H1 (cell line): Measurements from ENCODE around the gene ARMC10. TPM values are rescaled to one million over a fixed set of nuclear protein-coding genes. Genes with fewer than 3 reads are reported as not detected.

Source experiments
- CTCF ChIA-PET: fragments of 300-600 bp; sonication (Branson Sonifier 250); formaldehyde crosslinking; loops from one replicate; lab custom pipeline; 2021; ENCODE audit not compliant: partially characterized antibody; lab: Charles Lee
- POLR2A ChIA-PET: fragments of 300-600 bp; sonication (Branson Sonifier 250); formaldehyde crosslinking; loops from one replicate; lab custom pipeline; 2021; ENCODE audit warnings: inconsistent platforms; ENCODE audit not compliant: partially characterized antibody; lab: Charles Lee
- DNase-seq, 2 experiments: peaks; one replicate each; pipeline versions ENCODE4 v3.0.0 to v3.0.0-alpha.2; 2010 to 2022; ENCODE audit warnings: low spot score in 2 of 2, low read depth in 1 of 2, mixed read lengths in 1 of 2
- FAIRE-seq: peaks from 2 replicates; lab custom pipeline; 2011; peaks lifted over from hg19 to GRCh38; lab: Jason Lieb, UNC
- H2AFZ ChIP-seq: 2 replicates; pipeline ENCODE4 v1.8.1; 2012; ENCODE audit warnings: low read length, inconsistent platforms
- H2AK5ac ChIP-seq: 2 replicates; pipeline ENCODE4 v1.6.1; 2013; ENCODE audit warnings: low read depth, low read length
- H2BK120ac ChIP-seq: replicated peaks from 2 replicates; pipeline ENCODE3; 2013; ENCODE audit warnings: low read depth, low read length, inconsistent platforms
- H2BK12ac ChIP-seq: 2 replicates; pipeline ENCODE4 v1.6.1; 2013; ENCODE audit warnings: low read depth, low read length
- H2BK15ac ChIP-seq: 2 replicates; pipeline ENCODE4 v1.6.1; 2013; ENCODE audit warnings: low read length
- H2BK20ac ChIP-seq: 2 replicates; pipeline ENCODE4 v1.6.1; 2013; ENCODE audit warnings: low read length
- H2BK5ac ChIP-seq: 2 replicates; pipeline ENCODE4 v1.6.1; 2013; ENCODE audit warnings: low read depth, low read length
- H3K14ac ChIP-seq: 2 replicates; pipeline ENCODE4 v1.6.1; 2013; ENCODE audit warnings: inconsistent platforms; ENCODE audit not compliant: insufficient read length
- H3K18ac ChIP-seq: 2 replicates; pipeline ENCODE4 v1.6.1; 2013; ENCODE audit warnings: low read length; ENCODE audit errors: extremely low read depth
- H3K23ac ChIP-seq: 2 replicates; pipeline ENCODE4 v1.6.1; 2013; ENCODE audit warnings: inconsistent platforms; ENCODE audit not compliant: insufficient read length
- H3K23me2 ChIP-seq: 2 replicates; pipeline ENCODE4 v1.6.1; 2013; ENCODE audit warnings: low read depth, low read length
- H3K27ac ChIP-seq: 2 replicates; pipeline ENCODE4 v1.6.1; 2011; ENCODE audit warnings: low read depth, low read length, inconsistent platforms
- H3K27me3 ChIP-seq, 4 experiments: replicated peaks in 1 of 4; 1 replicate in 1 of 4; 2 replicates in 3 of 4; pipeline versions ENCODE4 v1.6.1 to v1.8.1; 2011 to 2013; ENCODE audit warnings: low read length in 3 of 4, mild to moderate bottlenecking in 3 of 4, inconsistent platforms in 2 of 4, mixed read lengths in 2 of 4, moderate library complexity in 1 of 4; ENCODE audit not compliant: control insufficient read depth in 3 of 4, insufficient read depth in 3 of 4; ENCODE audit errors: extremely low read depth in 1 of 4
- H3K36me3 ChIP-seq, 4 experiments: 2 replicates each; pipeline versions ENCODE4 v1.6.1 to v1.8.1; 2011 to 2013; ENCODE audit warnings: mild to moderate bottlenecking in 4 of 4, low read length in 3 of 4, moderate library complexity in 2 of 4, control low read depth in 1 of 4, inconsistent platforms in 1 of 4; ENCODE audit not compliant: insufficient read depth in 4 of 4, control insufficient read depth in 2 of 4
- H3K4ac ChIP-seq: replicated peaks from 2 replicates; pipeline ENCODE3; 2013; ENCODE audit warnings: low read length, low read depth, mixed read lengths, inconsistent platforms; ENCODE audit not compliant: insufficient read length
- H3K4me1 ChIP-seq, 4 experiments: replicated peaks in 1 of 4; 1 replicate in 1 of 4; 2 replicates in 3 of 4; pipeline versions ENCODE4 v1.6.1 to v1.8.1; 2011 to 2013; ENCODE audit warnings: low read length in 3 of 4, inconsistent platforms in 2 of 4, mixed read lengths in 1 of 4; ENCODE audit not compliant: insufficient read depth in 4 of 4, control insufficient read depth in 3 of 4
- H3K4me2 ChIP-seq, 2 experiments: 2 replicates each; pipeline versions ENCODE4 v1.6.1 to v1.8.1; 2011 to 2013; ENCODE audit warnings: low read depth in 2 of 2, low read length in 2 of 2, control low read depth in 1 of 2, inconsistent platforms in 1 of 2, mild to moderate bottlenecking in 1 of 2; ENCODE audit not compliant: insufficient read depth in 1 of 2
- H3K4me3 ChIP-seq, 4 experiments: fragments of 200-600, 300-600 bp in 1 of 4; sonication (generic), shearing (Covaris generic), sonication (Bioruptor Twin) in 1 of 4; 2 replicates each; pipeline versions ENCODE4 v1.5.1 to v1.8.1; 2011 to 2016; ENCODE audit warnings: low read length in 4 of 4, low read depth in 3 of 4, control low read depth in 2 of 4, inconsistent platforms in 2 of 4, mild to moderate bottlenecking in 2 of 4, mixed read lengths in 1 of 4, moderate library complexity in 1 of 4; ENCODE audit not compliant: insufficient read depth in 2 of 4; ENCODE audit errors: extremely low read depth in 1 of 4
- H3K56ac ChIP-seq: replicated peaks from 2 replicates; pipeline ENCODE3; 2013; ENCODE audit warnings: low read depth, mild to moderate bottlenecking, mixed read lengths, low read length, inconsistent platforms; ENCODE audit not compliant: insufficient read length
- H3K79me1 ChIP-seq: 2 replicates; pipeline ENCODE4 v1.6.1; 2013; ENCODE audit warnings: low read depth, low read length, control low read depth
- H3K79me2 ChIP-seq, 2 experiments: 2 replicates each; pipeline versions ENCODE4 v1.6.1 to v1.8.1; 2012 to 2013; ENCODE audit warnings: low read length in 2 of 2, mild to moderate bottlenecking in 2 of 2, inconsistent platforms in 1 of 2; ENCODE audit not compliant: insufficient read depth in 2 of 2, control insufficient read depth in 1 of 2
- H3K9ac ChIP-seq, 4 experiments: replicated peaks in 1 of 4; 1 replicate in 1 of 4; 2 replicates in 3 of 4; pipeline versions ENCODE4 v1.6.1 to v1.8.1; 2011 to 2013; ENCODE audit warnings: low read depth in 3 of 4, low read length in 3 of 4, control low read depth in 2 of 4, mild to moderate bottlenecking in 2 of 4, moderate library complexity in 2 of 4, inconsistent platforms in 1 of 4; ENCODE audit errors: extremely low read depth in 1 of 4
- H3K9me3 ChIP-seq, 2 experiments: 2 replicates each; pipeline versions ENCODE4 v1.6.1 to v1.8.1; 2012 to 2013; ENCODE audit warnings: mild to moderate bottlenecking in 2 of 2, moderate library complexity in 2 of 2, control low read depth in 1 of 2, inconsistent platforms in 1 of 2, low read depth in 1 of 2, low read length in 1 of 2, mixed read lengths in 1 of 2; ENCODE audit not compliant: insufficient read depth in 2 of 2
- H4K20me1 ChIP-seq, 2 experiments: replicated peaks in 1 of 2; 2 replicates each; pipeline versions ENCODE3 to v1.8.1; 2011 to 2013; ENCODE audit warnings: inconsistent platforms in 2 of 2, low read length in 2 of 2, mild to moderate bottlenecking in 1 of 2; ENCODE audit not compliant: insufficient read depth in 2 of 2, control insufficient read depth in 1 of 2
- H4K5ac ChIP-seq: 2 replicates; pipeline ENCODE4 v1.6.1; 2013; ENCODE audit warnings: low read length, low read depth, mixed read lengths, inconsistent platforms; ENCODE audit not compliant: insufficient read length
- H4K8ac ChIP-seq: 2 replicates; pipeline ENCODE4 v1.8.0; 2013; ENCODE audit warnings: mild to moderate bottlenecking, moderate library complexity, low read length, inconsistent platforms; ENCODE audit not compliant: insufficient read depth; ENCODE audit errors: extremely low read depth
- H4K91ac ChIP-seq: replicated peaks from 2 replicates; pipeline ENCODE3; 2013; ENCODE audit warnings: low read length, mixed read lengths, inconsistent platforms; ENCODE audit not compliant: insufficient read length
- MAFK ChIP-seq: IDR thresholded peaks from 2 replicates; pipeline ENCODE4 v1.6.1; 2012; ENCODE audit warnings: low read depth, mild to moderate bottlenecking, improper control_type of control experiment, low read length
- SUZ12 ChIP-seq: fragments of 200-600 bp; sonication (generic); IDR thresholded peaks from 2 replicates; pipeline ENCODE4 v1.6.1; 2012; ENCODE audit warnings: mild to moderate bottlenecking, inconsistent platforms, low read length, moderate library complexity, mixed read lengths
- WGBS, 2 experiments: shearing (Covaris generic) in 1 of 2; methylation state at CpG; one replicate each; pipeline versions ENCODE4 v1.1.6 to v1.1.7; 2013 to 2015; ENCODE audit warnings: low lambda C conversion rate in 2 of 2, mixed read lengths in 2 of 2, inconsistent platforms in 1 of 2, low coverage in 1 of 2, missing lambda C conversion rate in 1 of 2; ENCODE audit not compliant: insufficient replicate concordance in 2 of 2, insufficient coverage in 1 of 2, insufficient read length in 1 of 2; ENCODE audit errors: extremely low coverage in 1 of 2, missing lambda C conversion rate in 1 of 2; 5-methylcytosine and 5-hydroxymethylcytosine counted together
- polyA plus RNA-seq, 7 experiments: library from polyadenylated mRNA; depleted of rRNA in 3 of 7; stranded (reverse) in 5 of 7; unstranded in 2 of 7; fragments of >200 nt in 5 of 7; fragments of 200-250 nt in 2 of 7; gene quantifications; 1 replicate in 5 of 7; 2 replicates in 1 of 7; 4 replicates in 1 of 7; pipeline versions ENCODE4 v1.2.1 to v1.2.3, GENCODE V29; 2011 to 2013; ENCODE audit warnings: missing spikeins in 2 of 7, mixed read lengths in 2 of 7
- total RNA-seq: library from RNA; stranded (reverse); fragmentation: NEBNext Ultra II Directional; extraction: Animal tissue kit (Norgen Biotek cat#: 25700); gene quantifications from 2 replicates; pipeline ENCODE4 v1.2.1, GENCODE V29; 2021

The ARMC10 gene
- total and polyA plus RNA-seq, 2 of the 8 experiments (the other 6 are each of a cell fraction or from before 2014, with no cell fraction given) = 16.4 to 44.3 TPM

DNA sequence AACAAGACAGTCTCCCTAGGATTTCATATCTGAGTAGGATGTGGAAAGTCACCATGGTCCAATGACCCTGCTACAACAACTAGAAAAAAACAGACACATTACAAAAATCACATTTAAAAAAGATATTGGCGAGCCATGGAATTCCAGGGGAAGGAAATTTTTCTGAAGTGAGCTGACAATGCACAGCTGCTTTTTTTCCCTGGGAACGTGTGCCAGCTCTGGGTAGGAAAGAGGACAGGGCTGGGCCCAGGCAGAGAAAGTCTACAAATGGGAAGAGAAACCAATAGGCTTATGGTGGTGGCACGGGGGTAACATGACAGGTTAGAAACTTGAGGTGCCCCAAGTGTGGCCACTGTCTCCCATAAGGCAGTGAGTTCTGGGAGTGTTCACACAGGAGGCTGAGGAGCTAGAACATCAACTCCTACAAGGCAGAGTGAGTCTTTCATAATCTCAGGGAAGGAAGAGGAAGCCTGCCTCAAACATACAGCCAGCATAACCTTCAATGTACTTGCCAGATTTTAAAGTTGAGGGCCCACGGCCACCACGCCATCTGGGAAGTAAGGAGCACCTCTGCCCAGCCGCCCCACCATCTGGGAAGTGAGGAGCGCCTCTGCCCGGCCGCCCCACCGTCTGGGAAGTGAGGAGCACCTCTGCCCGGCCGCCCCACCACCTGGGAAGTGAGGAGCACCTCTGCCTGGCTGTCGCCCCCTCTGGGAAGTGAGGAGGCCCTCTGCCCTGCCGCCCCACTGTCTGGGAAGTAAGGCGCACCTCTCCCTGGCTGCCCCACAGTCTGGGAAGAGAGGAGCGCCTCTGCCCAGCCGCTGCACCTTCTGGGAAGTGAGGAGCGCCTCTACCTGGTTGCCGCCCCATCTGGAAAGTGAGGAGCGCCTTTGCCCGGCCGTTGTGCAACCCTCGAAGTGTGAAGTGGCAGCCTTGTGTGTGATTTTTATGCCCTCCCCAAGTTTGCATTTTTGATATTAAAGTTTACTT, 6.2 kb upstream of the ARMC10 start:
- no peak overlapping the region for H3K4me2 ChIP-seq
- no peak overlapping the region for H2AFZ ChIP-seq
- no peak for DNase-seq
- H3K23me2 ChIP-seq = peaks cover under 1% of the 10 kb centered on the region
- no peak overlapping the region for H4K8ac ChIP-seq
- H3K79me1 ChIP-seq = no peaks in the 10 kb centered on the region
- no peak overlapping the region for H3K27ac ChIP-seq
- TF ChIP-seq SUZ12 = no peak
- no peak for TF ChIP-seq MAFK
- TF ChIP-seq, all 59 proteins: peak for 0
- no peak overlapping the region for H2BK5ac ChIP-seq
- no peaks in the 10 kb centered on the region for H4K20me1 ChIP-seq
- no peak overlapping the region for H4K91ac ChIP-seq
- no peak overlapping the region for H2BK12ac ChIP-seq
- H2BK120ac ChIP-seq = no peak overlapping the region
- no peak overlapping the region for H3K4ac ChIP-seq
- H3K27me3 ChIP-seq = no peaks in the 10 kb centered on the region
- H3K9me3 ChIP-seq = peaks cover 2 to 14% of the 10 kb centered on the region in 2 experiments; a peak in 3 of 4 replicates
- no peak overlapping the region for H3K56ac ChIP-seq
- no peak for FAIRE-seq
- H3K18ac ChIP-seq = no peak overlapping the region
- H3K36me3 ChIP-seq = no peaks in the 10 kb centered on the region; a peak in 1 of 8 replicates
- no peak overlapping the region for H2BK15ac ChIP-seq
- ChIA-PET POLR2A (no interaction called here), CTCF (interaction anchor here (0.6 kb wide), 1 partner anchor 263 kb away, joined by 3 read pairs; no protein-coding TSS in a partner anchor)
- no peak overlapping the region for H2BK20ac ChIP-seq
- no peak overlapping the region for H3K4me3 ChIP-seq
- no peak overlapping the region for H3K14ac ChIP-seq
- no peaks in the 10 kb centered on the region for H3K79me2 ChIP-seq
- H3K4me1 ChIP-seq = 0 out of 7 replicates have a peak, but pooled peaks cover 0 to 3% (median 0%) of the 10 kb centered on the region in 4 experiments
- H3K23ac ChIP-seq = no peak overlapping the region
- WGBS, 2 experiments = 87% methylated on average over 18 of the region's 23 CpGs; no CpG with 5 or more reads in 1 of the 2 experiments
- H3K9ac ChIP-seq = no peak overlapping the region
- H4K5ac ChIP-seq = no peak overlapping the region
- H2AK5ac ChIP-seq = no peak overlapping the region
